ENCODE results near the gene DOK3.

The DOK3 gene

DNA sequence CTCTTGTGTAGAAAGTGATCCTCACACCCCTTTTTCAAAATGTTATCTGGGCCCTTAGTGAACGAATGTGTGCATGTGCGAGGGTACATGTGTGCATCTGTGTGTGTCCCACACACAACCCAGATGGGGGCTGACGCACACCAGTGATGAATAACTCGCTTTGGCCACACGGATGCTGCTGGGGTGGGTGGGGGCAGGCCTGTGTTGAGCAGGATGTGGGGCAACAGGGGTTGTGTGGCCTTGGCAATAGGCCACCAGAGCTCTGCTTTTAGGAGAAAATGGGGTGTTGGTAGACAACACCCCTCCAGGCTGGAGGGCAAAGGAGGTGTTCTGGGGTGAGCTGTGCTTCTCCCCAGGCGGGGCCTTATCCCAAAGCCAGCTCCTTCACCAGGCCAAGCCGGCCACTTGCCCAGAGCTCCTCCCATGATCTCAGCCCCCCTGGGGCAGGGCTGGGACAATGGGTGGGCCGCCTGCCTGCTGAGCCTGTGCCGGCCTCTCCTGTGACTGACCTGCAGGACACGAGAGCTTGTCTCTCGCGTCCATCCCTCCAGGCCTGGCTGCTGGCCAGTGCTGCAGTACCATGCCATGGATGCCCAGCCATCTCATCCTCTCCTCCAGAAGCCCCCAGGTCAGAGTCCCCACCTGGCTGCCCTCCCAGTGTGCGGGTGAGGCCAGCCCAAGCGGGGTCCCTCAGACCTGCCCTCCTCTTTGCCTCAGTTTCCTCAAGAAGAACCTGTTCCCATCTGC, 37.8 kb downstream of the DOK3 start:
- CTCF ChIA-PET: interaction anchor here (0.7 to 0.8 kb wide), 2 partner anchors 14 to 16 kb away, joined by 4 read pairs; no protein-coding TSS in a partner anchor
- no peak for DNase-seq (ENCODE audit: low spot score)
- POLR2A ChIA-PET (ENCODE audit: low non-redundant PET): interaction anchor here (0.6 to 1.2 kb wide), 4 partner anchors 10 to 67 kb away, joined by 3 to 4 read pairs (median 3); partner anchors contain the start of gene PDLIM7
- TF ChIP-seq, protein P1, sequence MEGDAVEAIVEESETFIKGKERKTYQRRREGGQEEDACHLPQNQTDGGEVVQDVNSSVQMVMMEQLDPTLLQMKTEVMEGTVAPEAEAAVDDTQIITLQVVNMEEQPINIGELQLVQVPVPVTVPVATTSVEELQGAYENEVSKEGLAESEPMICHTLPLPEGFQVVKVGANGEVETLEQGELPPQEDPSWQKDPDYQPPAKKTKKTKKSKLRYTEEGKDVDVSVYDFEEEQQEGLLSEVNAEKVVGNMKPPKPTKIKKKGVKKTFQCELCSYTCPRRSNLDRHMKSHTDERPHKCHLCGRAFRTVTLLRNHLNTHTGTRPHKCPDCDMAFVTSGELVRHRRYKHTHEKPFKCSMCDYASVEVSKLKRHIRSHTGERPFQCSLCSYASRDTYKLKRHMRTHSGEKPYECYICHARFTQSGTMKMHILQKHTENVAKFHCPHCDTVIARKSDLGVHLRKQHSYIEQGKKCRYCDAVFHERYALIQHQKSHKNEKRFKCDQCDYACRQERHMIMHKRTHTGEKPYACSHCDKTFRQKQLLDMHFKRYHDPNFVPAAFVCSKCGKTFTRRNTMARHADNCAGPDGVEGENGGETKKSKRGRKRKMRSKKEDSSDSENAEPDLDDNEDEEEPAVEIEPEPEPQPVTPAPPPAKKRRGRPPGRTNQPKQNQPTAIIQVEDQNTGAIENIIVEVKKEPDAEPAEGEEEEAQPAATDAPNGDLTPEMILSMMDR (conservative IDR thresholded peaks at IDR 0.05; ENCODE audit: low read depth): no peak
- H3K27ac ChIP-seq: peak overlapping the region; percentile 82

DNA sequence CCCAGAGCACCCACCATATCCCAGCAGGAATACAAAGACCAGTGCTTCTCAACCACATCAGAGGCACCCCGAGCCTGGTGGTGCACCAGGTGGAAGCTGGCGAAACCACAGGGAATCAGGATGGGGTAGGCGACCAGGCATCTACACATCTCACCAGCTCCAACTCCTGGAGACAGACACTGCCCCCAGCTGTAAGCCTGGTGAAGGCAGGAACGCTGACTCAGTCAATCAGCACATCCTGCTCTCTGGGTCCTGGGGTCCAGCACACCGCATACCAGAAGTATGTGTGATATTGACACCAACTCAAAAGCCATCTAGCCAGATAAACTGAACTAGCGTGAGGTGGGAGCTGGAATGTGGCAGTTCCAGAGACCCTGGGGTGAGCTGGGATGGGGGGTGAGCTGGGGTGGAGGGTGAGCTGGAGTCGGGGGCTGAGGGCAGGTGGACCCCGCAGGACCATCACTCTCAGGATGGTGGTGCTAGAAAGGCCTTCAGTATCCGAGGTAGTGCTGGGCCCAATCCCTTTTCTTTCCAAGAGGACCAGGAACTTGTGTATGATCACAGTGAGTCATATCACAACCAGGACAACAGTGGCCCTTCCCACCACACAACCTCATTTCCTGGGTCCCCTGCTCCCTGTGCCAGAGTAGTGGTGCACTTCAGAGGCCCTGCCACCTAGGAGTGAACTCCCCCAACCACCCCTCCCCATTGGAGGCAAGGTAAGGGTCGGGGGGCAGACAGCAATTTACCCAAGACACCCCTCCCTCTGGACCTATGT, 38.7 kb downstream of the DOK3 start:
- peak overlapping the region; percentile 82 for H3K27ac ChIP-seq
- POLR2A ChIA-PET (ENCODE audit: low non-redundant PET): no interaction called here
- TF ChIP-seq, protein P1 (conservative IDR thresholded peaks at IDR 0.05; ENCODE audit: low read depth): no peak
- CTCF ChIA-PET: interaction anchor here (0.6 to 2.2 kb wide), 4 partner anchors 14 to 66 kb away, joined by 3 to 18 read pairs (median 4); no protein-coding TSS in a partner anchor
- no peak for DNase-seq (ENCODE audit: low spot score)

DNA sequence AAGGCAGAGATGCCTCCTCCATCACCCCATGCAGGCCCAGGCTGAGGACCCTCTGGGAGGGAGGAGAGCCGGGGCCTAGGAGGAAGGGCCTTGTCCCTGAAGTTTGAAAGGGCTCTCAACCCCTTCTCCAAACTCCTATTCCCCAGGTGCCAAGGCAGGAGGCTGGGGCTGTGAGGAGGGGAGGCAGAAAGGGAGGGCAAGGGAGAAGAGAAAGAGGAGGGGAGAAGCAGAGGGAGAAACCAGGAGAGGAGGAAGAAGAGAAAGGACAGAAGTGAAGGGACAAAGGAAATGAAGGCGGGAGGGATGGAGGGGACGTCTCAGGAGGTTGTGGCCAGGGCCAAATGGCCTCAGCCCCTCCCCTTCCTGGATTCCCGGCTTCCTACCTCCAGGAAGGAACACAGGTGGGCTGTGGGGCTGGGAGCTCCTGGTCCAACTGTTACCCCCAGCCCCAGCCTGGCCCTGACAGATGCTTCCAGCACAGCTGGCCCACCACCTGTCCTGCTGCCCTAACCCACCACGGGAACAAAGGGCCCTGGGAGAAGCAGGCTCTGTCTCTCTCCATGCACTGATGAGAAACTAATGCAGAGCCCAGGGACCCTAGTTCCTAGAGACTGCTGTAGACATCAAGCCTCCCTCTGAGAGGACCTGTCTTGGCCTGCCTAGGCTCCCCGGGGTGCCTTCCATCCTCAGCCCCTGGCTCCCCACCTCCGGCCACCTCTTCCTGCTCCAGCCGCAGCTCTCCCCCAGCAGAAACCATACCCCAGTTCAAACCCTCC, 39.7 kb downstream of the DOK3 start:
- ChIA-PET POLR2A (ENCODE audit: low non-redundant PET) (interaction anchor here (0.7 kb wide), 1 partner anchor 10 kb away, joined by 4 read pairs; no protein-coding TSS in a partner anchor), CTCF (interaction anchor here (0.7 to 2.2 kb wide), 6 partner anchors 13 to 67 kb away, joined by 3 to 18 read pairs (median 4); no protein-coding TSS in a partner anchor)
- H3K27ac ChIP-seq: peak overlapping the region; percentile 82

DNA sequence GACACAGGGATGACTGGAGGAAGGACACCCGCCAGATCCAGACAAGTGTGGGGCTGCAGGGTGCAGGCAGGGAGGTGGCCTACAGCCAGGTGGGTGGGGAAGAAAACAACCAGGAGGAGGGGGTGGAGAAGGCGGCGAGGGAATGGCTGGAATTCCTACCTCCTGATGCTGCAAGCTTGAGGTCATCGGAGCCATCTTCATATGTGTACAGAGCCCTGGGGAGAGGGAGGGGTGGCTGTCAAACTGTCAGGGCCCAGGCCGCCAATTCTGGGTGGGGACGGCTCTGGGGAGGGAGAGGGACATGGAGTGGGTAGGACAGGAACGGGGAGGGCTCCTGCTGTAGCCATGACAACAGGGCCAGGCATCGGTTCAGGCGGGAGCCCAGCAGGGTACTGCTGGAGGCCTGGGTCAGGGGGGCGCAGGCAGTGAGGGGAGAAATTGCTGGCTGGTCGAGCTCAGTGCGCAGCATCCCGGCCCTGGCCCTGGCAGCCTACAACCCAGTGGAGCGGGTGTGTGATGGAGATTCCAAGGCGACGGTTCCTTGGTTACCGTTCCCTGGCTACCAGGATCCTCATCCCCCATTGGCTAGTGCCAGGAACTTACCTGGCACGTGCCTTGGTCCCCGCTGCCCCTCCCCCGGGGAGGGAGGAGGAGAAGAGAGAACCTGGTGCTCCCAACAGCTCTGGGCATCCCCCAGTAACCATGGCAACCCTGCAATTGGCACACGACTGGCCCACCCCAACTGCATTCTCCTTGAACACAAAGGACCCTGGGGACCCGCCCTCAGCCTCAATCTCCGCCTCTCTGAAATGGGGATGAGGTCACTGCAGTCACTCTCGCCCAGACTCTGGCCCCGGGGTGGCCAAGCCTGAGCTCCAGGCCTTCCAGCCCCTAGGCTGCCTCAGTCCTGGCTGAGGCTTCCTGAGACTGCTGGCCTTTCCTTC, 40.7 kb downstream of the DOK3 start:
- CTCF ChIA-PET: interaction anchor here (0.7 to 2.2 kb wide), 6 partner anchors 12 to 66 kb away, joined by 3 to 18 read pairs (median 4); no protein-coding TSS in a partner anchor
- peak overlapping the region; percentile 82 for H3K27ac ChIP-seq
- DNase-seq (ENCODE audit: low spot score): peak; percentile 75

More for the DNA sequence above, 39.7 kb downstream of the DOK3 start:
- DNase-seq (ENCODE audit: low spot score): no peak
- TF ChIP-seq, protein P1 (conservative IDR thresholded peaks at IDR 0.05; ENCODE audit: low read depth): no peak

DNA sequence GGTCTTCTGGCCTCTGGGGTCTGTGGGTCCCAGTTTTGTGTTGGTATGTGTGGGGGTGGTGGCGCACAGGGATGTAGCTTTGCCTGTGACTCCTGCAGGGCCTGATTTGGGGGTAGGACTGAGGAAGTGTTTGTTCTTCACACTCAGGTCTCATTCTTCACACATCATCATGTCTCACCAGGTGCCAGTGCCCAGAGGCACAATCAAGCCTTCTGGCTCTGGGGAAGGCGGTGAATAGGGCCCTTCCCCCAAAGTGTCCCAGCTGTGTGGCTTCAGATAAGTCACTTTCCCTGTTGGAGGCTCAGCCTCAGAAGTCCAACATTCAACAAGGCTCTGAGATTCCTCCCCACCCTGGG, 41.3 kb downstream of the DOK3 start:
- CTCF ChIA-PET: interaction anchor here (0.9 to 2.2 kb wide), 4 partner anchors 11 to 65 kb away, joined by 3 to 18 read pairs (median 4); no protein-coding TSS in a partner anchor
- TF ChIP-seq, protein P1 (conservative IDR thresholded peaks at IDR 0.05; ENCODE audit: low read depth): no peak
- H3K27ac ChIP-seq: peak overlapping the region; percentile 82
- DNase-seq (ENCODE audit: low spot score): no peak
- POLR2A ChIA-PET (ENCODE audit: low non-redundant PET): interaction anchor here (1.1 kb wide), 1 partner anchor 19 kb away, joined by 3 read pairs; no protein-coding TSS in a partner anchor

More for the DNA sequence above, 40.7 kb downstream of the DOK3 start:
- TF ChIP-seq, protein P1 (conservative IDR thresholded peaks at IDR 0.05; ENCODE audit: low read depth): no peak
- POLR2A ChIA-PET (ENCODE audit: low non-redundant PET): interaction anchor here (0.7 to 1.1 kb wide), 3 partner anchors 9 to 19 kb away, joined by 3 to 4 read pairs (median 3); no protein-coding TSS in a partner anchor
